ENCODE results near the gene TMEM175. TPM values are rescaled to one million over a fixed set of nuclear protein-coding genes. Genes with fewer than 3 reads are reported as not detected.

TMEM175 gene
- total and polyA plus RNA-seq, 9 of the 15 experiments (the other 6 are each of a cell fraction or from before 2014, with no cell fraction given), result 0.13 to 30.9 (median 9.4) TPM

DNA sequence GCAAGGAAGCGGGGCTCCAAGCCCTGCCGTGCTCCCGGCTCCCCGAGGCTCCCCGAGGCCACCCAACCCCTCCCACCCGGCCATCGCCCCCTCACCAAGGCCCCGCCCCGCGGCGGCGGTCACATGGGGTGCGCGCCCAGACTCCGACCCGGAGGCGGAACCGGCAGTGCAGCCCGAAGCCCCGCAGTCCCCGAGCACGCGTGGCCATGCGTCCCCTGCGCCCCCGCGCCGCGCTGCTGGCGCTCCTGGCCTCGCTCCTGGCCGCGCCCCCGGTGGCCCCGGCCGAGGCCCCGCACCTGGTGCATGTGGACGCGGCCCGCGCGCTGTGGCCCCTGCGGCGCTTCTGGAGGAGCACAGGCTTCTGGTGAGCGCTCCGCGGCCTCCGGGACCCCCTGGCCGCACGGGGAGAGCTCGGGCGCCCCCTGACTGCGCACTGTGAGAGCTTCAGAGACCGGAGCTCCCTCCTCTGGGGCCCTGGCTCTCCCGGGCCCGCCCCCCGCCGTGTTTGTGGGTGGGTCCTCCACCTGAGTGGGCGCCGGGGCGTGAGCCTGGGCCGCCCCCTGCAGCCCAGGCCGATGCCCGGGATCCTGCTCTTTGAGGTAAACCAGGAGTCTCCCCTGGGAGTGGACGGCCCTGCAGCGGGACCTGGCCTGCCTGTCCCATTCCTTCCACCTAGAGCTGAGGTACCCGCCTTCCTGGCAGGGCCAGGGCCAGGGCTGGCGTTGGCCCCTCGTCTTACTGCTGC, 54.8 kb downstream of the TMEM175 start, which contains the start of gene IDUA (continued):
- TF ChIP-seq PRPF4 (IDR thresholded peaks at IDR 0.05; ENCODE audit: insufficient read depth, low read depth, low read length, poor library complexity, severe bottlenecking), result no peak
- no peak for TF ChIP-seq YBX1 (IDR thresholded peaks at IDR 0.05)
- 0 out of 2 replicates have a peak, but pooled peaks have one; percentile 30 for TF ChIP-seq ZBTB17 (CRISPR knock-in tag; IDR thresholded peaks at IDR 0.05)
- TF ChIP-seq, protein P1, sequence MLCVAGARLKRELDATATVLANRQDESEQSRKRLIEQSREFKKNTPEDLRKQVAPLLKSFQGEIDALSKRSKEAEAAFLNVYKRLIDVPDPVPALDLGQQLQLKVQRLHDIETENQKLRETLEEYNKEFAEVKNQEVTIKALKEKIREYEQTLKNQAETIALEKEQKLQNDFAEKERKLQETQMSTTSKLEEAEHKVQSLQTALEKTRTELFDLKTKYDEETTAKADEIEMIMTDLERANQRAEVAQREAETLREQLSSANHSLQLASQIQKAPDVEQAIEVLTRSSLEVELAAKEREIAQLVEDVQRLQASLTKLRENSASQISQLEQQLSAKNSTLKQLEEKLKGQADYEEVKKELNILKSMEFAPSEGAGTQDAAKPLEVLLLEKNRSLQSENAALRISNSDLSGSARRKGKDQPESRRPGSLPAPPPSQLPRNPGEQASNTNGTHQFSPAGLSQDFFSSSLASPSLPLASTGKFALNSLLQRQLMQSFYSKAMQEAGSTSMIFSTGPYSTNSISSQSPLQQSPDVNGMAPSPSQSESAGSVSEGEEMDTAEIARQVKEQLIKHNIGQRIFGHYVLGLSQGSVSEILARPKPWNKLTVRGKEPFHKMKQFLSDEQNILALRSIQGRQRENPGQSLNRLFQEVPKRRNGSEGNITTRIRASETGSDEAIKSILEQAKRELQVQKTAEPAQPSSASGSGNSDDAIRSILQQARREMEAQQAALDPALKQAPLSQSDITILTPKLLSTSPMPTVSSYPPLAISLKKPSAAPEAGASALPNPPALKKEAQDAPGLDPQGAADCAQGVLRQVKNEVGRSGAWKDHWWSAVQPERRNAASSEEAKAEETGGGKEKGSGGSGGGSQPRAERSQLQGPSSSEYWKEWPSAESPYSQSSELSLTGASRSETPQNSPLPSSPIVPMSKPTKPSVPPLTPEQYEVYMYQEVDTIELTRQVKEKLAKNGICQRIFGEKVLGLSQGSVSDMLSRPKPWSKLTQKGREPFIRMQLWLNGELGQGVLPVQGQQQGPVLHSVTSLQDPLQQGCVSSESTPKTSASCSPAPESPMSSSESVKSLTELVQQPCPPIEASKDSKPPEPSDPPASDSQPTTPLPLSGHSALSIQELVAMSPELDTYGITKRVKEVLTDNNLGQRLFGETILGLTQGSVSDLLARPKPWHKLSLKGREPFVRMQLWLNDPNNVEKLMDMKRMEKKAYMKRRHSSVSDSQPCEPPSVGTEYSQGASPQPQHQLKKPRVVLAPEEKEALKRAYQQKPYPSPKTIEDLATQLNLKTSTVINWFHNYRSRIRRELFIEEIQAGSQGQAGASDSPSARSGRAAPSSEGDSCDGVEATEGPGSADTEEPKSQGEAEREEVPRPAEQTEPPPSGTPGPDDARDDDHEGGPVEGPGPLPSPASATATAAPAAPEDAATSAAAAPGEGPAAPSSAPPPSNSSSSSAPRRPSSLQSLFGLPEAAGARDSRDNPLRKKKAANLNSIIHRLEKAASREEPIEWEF (CRISPR knock-in tag; IDR thresholded peaks at IDR 0.05), result no peak
- TF ChIP-seq, protein P2, sequence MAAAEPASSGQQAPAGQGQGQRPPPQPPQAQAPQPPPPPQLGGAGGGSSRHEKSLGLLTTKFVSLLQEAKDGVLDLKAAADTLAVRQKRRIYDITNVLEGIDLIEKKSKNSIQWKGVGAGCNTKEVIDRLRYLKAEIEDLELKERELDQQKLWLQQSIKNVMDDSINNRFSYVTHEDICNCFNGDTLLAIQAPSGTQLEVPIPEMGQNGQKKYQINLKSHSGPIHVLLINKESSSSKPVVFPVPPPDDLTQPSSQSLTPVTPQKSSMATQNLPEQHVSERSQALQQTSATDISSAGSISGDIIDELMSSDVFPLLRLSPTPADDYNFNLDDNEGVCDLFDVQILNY (CRISPR knock-in tag; IDR thresholded peaks at IDR 0.05), result 0 out of 2 replicates have a peak, but pooled peaks have one; percentile 61
- no peak for TF ChIP-seq ILK (tag; IDR thresholded peaks at IDR 0.05; ENCODE audit: borderline replicate concordance, low read depth)
- no peak for TF ChIP-seq RBM22 (IDR thresholded peaks at IDR 0.05; ENCODE audit: low read depth, low read length, poor library complexity, severe bottlenecking)
- TF ChIP-seq, protein P3, sequence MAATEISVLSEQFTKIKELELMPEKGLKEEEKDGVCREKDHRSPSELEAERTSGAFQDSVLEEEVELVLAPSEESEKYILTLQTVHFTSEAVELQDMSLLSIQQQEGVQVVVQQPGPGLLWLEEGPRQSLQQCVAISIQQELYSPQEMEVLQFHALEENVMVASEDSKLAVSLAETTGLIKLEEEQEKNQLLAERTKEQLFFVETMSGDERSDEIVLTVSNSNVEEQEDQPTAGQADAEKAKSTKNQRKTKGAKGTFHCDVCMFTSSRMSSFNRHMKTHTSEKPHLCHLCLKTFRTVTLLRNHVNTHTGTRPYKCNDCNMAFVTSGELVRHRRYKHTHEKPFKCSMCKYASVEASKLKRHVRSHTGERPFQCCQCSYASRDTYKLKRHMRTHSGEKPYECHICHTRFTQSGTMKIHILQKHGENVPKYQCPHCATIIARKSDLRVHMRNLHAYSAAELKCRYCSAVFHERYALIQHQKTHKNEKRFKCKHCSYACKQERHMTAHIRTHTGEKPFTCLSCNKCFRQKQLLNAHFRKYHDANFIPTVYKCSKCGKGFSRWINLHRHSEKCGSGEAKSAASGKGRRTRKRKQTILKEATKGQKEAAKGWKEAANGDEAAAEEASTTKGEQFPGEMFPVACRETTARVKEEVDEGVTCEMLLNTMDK (IDR thresholded peaks at IDR 0.05; ENCODE audit: borderline replicate concordance, insufficient read depth, low read depth, low read length, poor library complexity, severe bottlenecking), result peak; percentile 35
- 0 out of 2 replicates have a peak, but pooled peaks have one; percentile 34 for TF ChIP-seq ZNF589 (CRISPR knock-in tag; IDR thresholded peaks at IDR 0.05; ENCODE audit: low read depth)
- no peak for TF ChIP-seq ESRRB (CRISPR knock-in tag; IDR thresholded peaks at IDR 0.05; ENCODE audit: borderline replicate concordance)
- no peak for TF ChIP-seq TEAD2 (tag; IDR thresholded peaks at IDR 0.05)
- TF ChIP-seq, protein P4, sequence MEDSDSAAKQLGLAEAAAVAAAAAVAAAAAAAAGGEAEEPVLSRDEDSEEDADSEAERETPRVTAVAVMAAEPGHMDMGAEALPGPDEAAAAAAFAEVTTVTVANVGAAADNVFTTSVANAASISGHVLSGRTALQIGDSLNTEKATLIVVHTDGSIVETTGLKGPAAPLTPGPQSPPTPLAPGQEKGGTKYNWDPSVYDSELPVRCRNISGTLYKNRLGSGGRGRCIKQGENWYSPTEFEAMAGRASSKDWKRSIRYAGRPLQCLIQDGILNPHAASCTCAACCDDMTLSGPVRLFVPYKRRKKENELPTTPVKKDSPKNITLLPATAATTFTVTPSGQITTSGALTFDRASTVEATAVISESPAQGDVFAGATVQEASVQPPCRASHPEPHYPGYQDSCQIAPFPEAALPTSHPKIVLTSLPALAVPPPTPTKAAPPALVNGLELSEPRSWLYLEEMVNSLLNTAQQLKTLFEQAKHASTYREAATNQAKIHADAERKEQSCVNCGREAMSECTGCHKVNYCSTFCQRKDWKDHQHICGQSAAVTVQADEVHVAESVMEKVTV (CRISPR knock-in tag; IDR thresholded peaks at IDR 0.05), result peak; percentile 46; the same call in 1 of the 2 replicates
- TF ChIP-seq ZBTB8A (IDR thresholded peaks at IDR 0.05; ENCODE audit: partially characterized antibody), result no peak
- TF ChIP-seq RB1 (IDR thresholded peaks at IDR 0.05; ENCODE audit: low read depth), result peak; percentile 91
- peak; percentile 94 for TF ChIP-seq MTA3 (IDR thresholded peaks at IDR 0.05; ENCODE audit: borderline replicate concordance)

All from K562 (cell line).